Adrenal gland (tissue), 12 donors: ENCODE results near the gene ATP8B1. TPM values are rescaled to one million over a fixed set of nuclear protein-coding genes. Genes with fewer than 3 reads are reported as not detected.

Experiments used
- DNase-seq, 7 donors: peaks; one replicate each; pipeline ENCODE4 v3.0.0-alpha.2; 2019 to 2020
- H3K27ac ChIP-seq, 5 donors: fragments of 200-600 bp; sonication (generic) in 4 of 5; 1 replicate in 3 of 5; 2 replicates in 2 of 5; pipeline versions ENCODE4 v1.5.1 to v1.8.0; 2016 to 2020; ENCODE audit warnings: mild to moderate bottlenecking in 1 of 5
- H3K27me3 ChIP-seq: fragments of 200-600 bp; 2 replicates; pipeline ENCODE4 v1.8.0; 2021
- H3K36me3 ChIP-seq, 2 donors: fragments of 200-600 bp; replicated peaks in 1 of 2; 1 replicate in 1 of 2; 2 replicates in 1 of 2; pipeline versions ENCODE4 v1.5.1 to v1.8.0; 2018 to 2022
- H3K4me1 ChIP-seq, 2 donors: fragments of 200-600 bp; replicated peaks in 1 of 2; 1 replicate in 1 of 2; 2 replicates in 1 of 2; pipeline versions ENCODE4 v1.5.1 to v1.8.0; 2018 to 2021
- H3K4me3 ChIP-seq, 4 donors: fragments of 200-600 bp; sonication (generic) in 3 of 4; one replicate each; pipeline ENCODE4 v1.5.1; 2016 to 2018
- H3K9me3 ChIP-seq, 3 donors: fragments of 200-600 bp; sonication (generic) in 1 of 3; replicated peaks in 1 of 3; 1 replicate in 2 of 3; 2 replicates in 1 of 3; pipeline versions ENCODE4 v1.5.1 to v1.8.0; 2016 to 2021
- CTCF ChIP-seq, 6 experiments: fragments of 450-650 bp in 4 of 6; fragments of 200-600 bp in 2 of 6; sonication (generic) in 1 of 6; IDR thresholded peaks; 1 replicate in 5 of 6; 2 replicates in 1 of 6; pipeline versions ENCODE4 v1.5.1 to v1.8.0; 2016 to 2021; ENCODE audit warnings: antibody characterized with exemption in 6 of 6, mild to moderate bottlenecking in 2 of 6, moderate library complexity in 1 of 6
- POLR2A ChIP-seq, 2 donors: fragments of 450-650 bp; IDR thresholded peaks; one replicate each; pipeline ENCODE4 v1.6.1; 2017; ENCODE audit warnings: antibody characterized with exemption in 2 of 2, mild to moderate bottlenecking in 2 of 2, moderate library complexity in 1 of 2
- WGBS, 4 donors: extraction: QIAGEN DNeasy Blood & Tissue Kit in 2 of 4; methylation state at CpG; one replicate each; pipeline versions ENCODE4 v1.1.5 to v1.1.7; 2013 to 2017; 5-methylcytosine and 5-hydroxymethylcytosine counted together
- intact Hi-C, 2 donors: fragments of 100-400 bp; cut with DNase I; formaldehyde crosslinking; loops; one replicate each; pipeline versions ENCODE4 v1.14.1 to v1.15.0; 2022 to 2023
- polyA plus RNA-seq, 3 donors: library from polyadenylated mRNA; stranded (reverse); fragments of 200-250 nt in 2 of 3; fragments of 350-450 nt in 1 of 3; fragmentation: Illumina TruSeq in 1 of 3; extraction: RNeasy Lipid Tissue Mini Kit (QIAGEN cat#74804) in 1 of 3; gene quantifications; one replicate each; pipeline ENCODE4 v1.2.3, GENCODE V29; 2013 to 2014
- total RNA-seq, 9 donors: library from RNA; depleted of rRNA in 4 of 9; stranded (reverse); fragments of >200 nt in 4 of 9; fragments of 120-200 nt in 1 of 9; fragmentation: NEBNext Ultra II Directional in 1 of 9; extraction: Animal tissue kit (Norgen Biotek cat#: 25700) in 1 of 9; gene quantifications; one replicate each; pipeline versions ENCODE4 v1.1.0 to v1.2.4, GENCODE V29; 2013 to 2023
- donor health status: healthy with polysubstance abuse.
- donor health status: Bipolar disorder and iron deficiency.
- donor health status: DM: yes; HTN: yes; CAD: no.
- donor health status: DM: no; HTN: no; CAD: no.
- donor health status: DM: no; HTN: no; CAD: no.
- donor health status: DM: yes; HTN: yes; CAD: no.

Gene ATP8B1
- total and polyA plus RNA-seq, 12 donors: 4.3 to 42.5 (median 14.4) TPM

GRCh38 chr18:57659460-57660102, 143.5 kb downstream of the ATP8B1 start:
- Histone ChIP-seq H3K4me1 (peaks cover 9 to 10% of the 10 kb centered on the region in 2 donors), H3K36me3 (peaks cover 0 to 9% of the 10 kb centered on the region in 2 donors), H3K27ac (peak overlapping the region in 3 of 5 donors; percentile 4 to 38 (median 37)), H3K4me3 (no peak overlapping the region), H3K27me3 (no peaks in the 10 kb centered on the region), H3K9me3 (peaks cover 0 to 3% (median 0%) of the 10 kb centered on the region in 3 donors)
- WGBS, 4 donors: 61 to 78% (median 67%) methylated on average over 11 of the region's 11 CpGs
- intact Hi-C loops: no loop called here
- TF ChIP-seq POLR2A (IDR thresholded peaks at IDR 0.05): no peak
- no peak for TF ChIP-seq CTCF (IDR thresholded peaks at IDR 0.05)
- peak in 1 of 7 donors; percentile 17 for DNase-seq

- 23 to 39% (median 33%) methylated on average over 2 of the region's 2 CpGs for WGBS, 4 donors
- Histone ChIP-seq H3K27me3 (no peaks in the 10 kb centered on the region), H3K4me3 (no peak overlapping the region), H3K36me3 (peaks cover 0 to 9% of the 10 kb centered on the region in 2 donors), H3K27ac (peak overlapping the region in 3 of 5 donors; percentile 39 to 57 (median 49)), H3K9me3 (peaks cover 0 to 3% (median 0%) of the 10 kb centered on the region in 3 donors), H3K4me1 (peaks cover 9 to 10% of the 10 kb centered on the region in 2 donors)
- intact Hi-C loops: no loop called here
- peak; percentile 48 to 69 (median 60) for DNase-seq
- TF ChIP-seq CTCF (IDR thresholded peaks at IDR 0.05): no peak
- no peak for TF ChIP-seq POLR2A (IDR thresholded peaks at IDR 0.05)
These were observed 145.6 kb downstream of the ATP8B1 start for GRCh38 chr18:57657542-57657941.

- Histone ChIP-seq H3K27me3 (no peaks in the 10 kb centered on the region), H3K36me3 (peaks cover 0 to 4% of the 10 kb centered on the region in 2 donors), H3K4me3 (no peak overlapping the region), H3K9me3 (peaks cover 0 to 3% (median 0%) of the 10 kb centered on the region in 3 donors), H3K27ac (no peak overlapping the region), H3K4me1 (peaks cover 9 to 10% of the 10 kb centered on the region in 2 donors)
- 88 to 97% (median 93%) methylated on average over 2 of the region's 2 CpGs for WGBS, 4 donors
- no peak for DNase-seq
- TF ChIP-seq CTCF (IDR thresholded peaks at IDR 0.05): no peak
- TF ChIP-seq POLR2A (IDR thresholded peaks at IDR 0.05): no peak
- intact Hi-C loops: no loop called here
These were observed 147.4 kb downstream of the ATP8B1 start for GRCh38 chr18:57655740-57656139.

GRCh38 chr18:57651914-57652313, 151.2 kb downstream of the ATP8B1 start:
- H3K36me3 ChIP-seq: peaks cover 0 to 6% of the 10 kb centered on the region in 2 donors
- no peak overlapping the region for H3K4me3 ChIP-seq
- no peak for DNase-seq
- H3K27me3 ChIP-seq: no peaks in the 10 kb centered on the region
- intact Hi-C loops: no loop called here
- H3K4me1 ChIP-seq: peaks cover 0 to 11% of the 10 kb centered on the region in 2 donors
- H3K27ac ChIP-seq: no peak overlapping the region
- peaks cover 0 to 3% (median 0%) of the 10 kb centered on the region in 3 donors for H3K9me3 ChIP-seq
- no peak for TF ChIP-seq CTCF (IDR thresholded peaks at IDR 0.05)
- TF ChIP-seq POLR2A (IDR thresholded peaks at IDR 0.05): no peak
